Fibroblast of pulmonary artery (primary cell): ENCODE data around the gene P4HTM.

Source experiments
- DNase-seq: peaks from one replicate; pipeline ENCODE4 v3.0.0-alpha.2; 2010; ENCODE audit warnings: low read depth
- H3K4me3 ChIP-seq: replicated peaks from 2 replicates; pipeline ENCODE4 v1.5.1; 2011; ENCODE audit warnings: low read depth, mild to moderate bottlenecking, control low read depth, low read length, moderate library complexity
- CTCF ChIP-seq: IDR thresholded peaks from 2 replicates; pipeline ENCODE4 v1.5.1; 2011; ENCODE audit warnings: mild to moderate bottlenecking, control low read depth, low read length, inconsistent platforms; ENCODE audit errors: missing control alignments

Gene P4HTM, protein sequence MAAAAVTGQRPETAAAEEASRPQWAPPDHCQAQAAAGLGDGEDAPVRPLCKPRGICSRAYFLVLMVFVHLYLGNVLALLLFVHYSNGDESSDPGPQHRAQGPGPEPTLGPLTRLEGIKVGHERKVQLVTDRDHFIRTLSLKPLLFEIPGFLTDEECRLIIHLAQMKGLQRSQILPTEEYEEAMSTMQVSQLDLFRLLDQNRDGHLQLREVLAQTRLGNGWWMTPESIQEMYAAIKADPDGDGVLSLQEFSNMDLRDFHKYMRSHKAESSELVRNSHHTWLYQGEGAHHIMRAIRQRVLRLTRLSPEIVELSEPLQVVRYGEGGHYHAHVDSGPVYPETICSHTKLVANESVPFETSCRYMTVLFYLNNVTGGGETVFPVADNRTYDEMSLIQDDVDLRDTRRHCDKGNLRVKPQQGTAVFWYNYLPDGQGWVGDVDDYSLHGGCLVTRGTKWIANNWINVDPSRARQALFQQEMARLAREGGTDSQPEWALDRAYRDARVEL

DNA sequence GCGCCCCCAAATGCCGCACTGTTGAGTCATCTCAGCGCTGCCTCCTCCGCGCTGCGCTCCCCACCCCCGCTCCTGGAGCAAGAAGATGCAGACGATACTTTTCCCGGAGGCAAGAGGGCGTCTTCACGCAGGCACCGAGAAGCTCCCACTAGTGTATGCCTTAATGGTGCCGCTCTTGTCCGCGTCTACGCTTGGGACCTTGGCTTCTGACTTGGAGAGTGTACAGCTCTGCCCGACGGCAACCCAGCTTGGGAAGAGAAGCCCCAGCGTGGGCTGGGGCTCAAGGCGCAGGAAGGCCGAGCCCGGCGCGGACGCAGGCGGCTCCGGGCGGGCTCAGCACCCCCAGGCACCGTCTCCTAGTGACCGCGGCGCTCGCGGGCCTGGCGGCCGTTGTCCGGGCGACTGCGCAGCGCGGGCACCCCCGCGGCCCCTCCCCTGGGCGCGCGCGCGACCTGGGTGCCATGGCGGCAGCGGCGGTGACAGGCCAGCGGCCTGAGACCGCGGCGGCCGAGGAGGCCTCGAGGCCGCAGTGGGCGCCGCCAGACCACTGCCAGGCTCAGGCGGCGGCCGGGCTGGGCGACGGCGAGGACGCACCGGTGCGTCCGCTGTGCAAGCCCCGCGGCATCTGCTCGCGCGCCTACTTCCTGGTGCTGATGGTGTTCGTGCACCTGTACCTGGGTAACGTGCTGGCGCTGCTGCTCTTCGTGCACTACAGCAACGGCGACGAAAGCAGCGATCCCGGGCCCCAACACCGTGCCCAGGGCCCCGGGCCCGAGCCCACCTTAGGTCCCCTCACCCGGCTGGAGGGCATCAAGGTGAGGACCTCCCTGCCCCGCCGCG is at the start of gene P4HTM:
P4HTM (plus strand) TSS at position 446 of the 840 bp plus-strand sequence; CDS start at position 462, 16 bp downstream.
- peak within 1 kb of the TSS; percentile 69 for H3K4me3 ChIP-seq
- peak; percentile 51 for TF ChIP-seq CTCF

DNA sequence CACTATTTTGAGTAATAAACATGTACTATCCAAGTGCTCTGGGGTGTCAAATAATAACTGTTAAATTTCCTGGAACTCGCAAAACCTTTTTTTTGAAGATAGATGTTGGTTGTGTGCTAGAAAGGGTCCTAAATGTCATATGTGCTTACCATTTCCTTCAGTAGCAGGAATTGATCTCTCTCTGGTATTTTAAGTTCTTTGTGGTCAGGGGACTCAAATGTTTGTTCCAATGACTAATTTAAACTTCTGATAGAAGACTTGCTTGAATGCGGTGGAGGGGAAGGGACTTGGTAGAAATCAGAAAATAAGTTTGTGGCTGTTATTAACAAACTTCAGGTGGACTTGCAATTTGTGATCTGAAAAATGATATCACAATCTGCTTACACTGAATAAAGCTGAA is 44.6 kb upstream of the P4HTM start:
- TF ChIP-seq CTCF = no peak
- no peak overlapping the region for H3K4me3 ChIP-seq
- DNase-seq = no peak

More for the DNA sequence above, at the start of gene P4HTM:
- DNase-seq = peak; percentile 95

- H3K4me3 ChIP-seq = no peak overlapping the region
- DNase-seq = no peak
- TF ChIP-seq CTCF = no peak
Observed at GRCh38 chr3:48945891-48946549, 44.0 kb upstream of the P4HTM start.

GRCh38 chr3:48949376-48949717 is 40.7 kb upstream of the P4HTM start:
- DNase-seq = no peak
- no peak overlapping the region for H3K4me3 ChIP-seq
- TF ChIP-seq CTCF = no peak

- no peak for DNase-seq
- TF ChIP-seq CTCF = no peak
- H3K4me3 ChIP-seq = no peak overlapping the region
Observed at GRCh38 chr3:48950051-48950450, 40.0 kb upstream of the P4HTM start.

GRCh38 chr3:48951764-48952163 is 38.3 kb upstream of the P4HTM start:
- H3K4me3 ChIP-seq = no peak overlapping the region
- no peak for DNase-seq
- TF ChIP-seq CTCF = no peak
